ENCODE measurements around the gene MAP7. TPM values are rescaled to one million over a fixed set of nuclear protein-coding genes. Genes with fewer than 3 reads are reported as not detected.

MAP7 gene
- total and polyA plus RNA-seq, 9 of the 15 experiments (the other 6 are each of a cell fraction or from before 2014, with no cell fraction given), result 0.76 to 7.7 (median 3.9) TPM

- TF ChIP-seq PATZ1 (CRISPR knock-in tag; IDR thresholded peaks at IDR 0.05; ENCODE audit: borderline replicate concordance), result no peak
- TF ChIP-seq NCOA4 (IDR thresholded peaks at IDR 0.05; ENCODE audit: partially characterized antibody), result no peak
- TF ChIP-seq STAT6 (CRISPR knock-in tag; IDR thresholded peaks at IDR 0.05), result no peak
- TF ChIP-seq ESRRB (CRISPR knock-in tag; IDR thresholded peaks at IDR 0.05; ENCODE audit: borderline replicate concordance), result no peak
- TF ChIP-seq PRDM10 (IDR thresholded peaks at IDR 0.05; ENCODE audit: partially characterized antibody), result no peak
- TF ChIP-seq IRF9 (tag; IDR thresholded peaks at IDR 0.05), result no peak
- TF ChIP-seq PHB2 (IDR thresholded peaks at IDR 0.05; ENCODE audit: low read depth), result no peak
- 0 out of 2 replicates have a peak, but pooled peaks have one; percentile 36 for TF ChIP-seq FOXK1 (CRISPR knock-in tag; IDR thresholded peaks at IDR 0.05; ENCODE audit: borderline replicate concordance)
- TF ChIP-seq CXXC5 (CRISPR knock-in tag; IDR thresholded peaks at IDR 0.05), result no peak
- no peak for TF ChIP-seq PHF21A (IDR thresholded peaks at IDR 0.05; ENCODE audit: borderline replicate concordance, low read depth)
- peak; percentile 17 to 74 (median 47); a peak in 4 of 6 replicates for TF ChIP-seq CTCF (IDR thresholded peaks at IDR 0.05 in 2 of 3, conservative IDR thresholded peaks at IDR 0.05 in 1 of 3; ENCODE audit: insufficient read depth in 2 of 3, low read depth in 1 of 3, low read length in 3 of 3)
- no peak for TF ChIP-seq NELFE (IDR thresholded peaks at IDR 0.05; ENCODE audit: insufficient read depth, insufficient read length)
- no peak for TF ChIP-seq ZBTB17 (CRISPR knock-in tag; IDR thresholded peaks at IDR 0.05)
- TF ChIP-seq ZFP1 (CRISPR knock-in tag; IDR thresholded peaks at IDR 0.05), result 0 out of 2 replicates have a peak, but pooled peaks have one; percentile 25
Measured at GRCh38 chr6:136526196-136526930, 23.9 kb downstream of the MAP7 start (continued).
